ENCODE data around the gene LBHD2.

Gene LBHD2

DNA sequence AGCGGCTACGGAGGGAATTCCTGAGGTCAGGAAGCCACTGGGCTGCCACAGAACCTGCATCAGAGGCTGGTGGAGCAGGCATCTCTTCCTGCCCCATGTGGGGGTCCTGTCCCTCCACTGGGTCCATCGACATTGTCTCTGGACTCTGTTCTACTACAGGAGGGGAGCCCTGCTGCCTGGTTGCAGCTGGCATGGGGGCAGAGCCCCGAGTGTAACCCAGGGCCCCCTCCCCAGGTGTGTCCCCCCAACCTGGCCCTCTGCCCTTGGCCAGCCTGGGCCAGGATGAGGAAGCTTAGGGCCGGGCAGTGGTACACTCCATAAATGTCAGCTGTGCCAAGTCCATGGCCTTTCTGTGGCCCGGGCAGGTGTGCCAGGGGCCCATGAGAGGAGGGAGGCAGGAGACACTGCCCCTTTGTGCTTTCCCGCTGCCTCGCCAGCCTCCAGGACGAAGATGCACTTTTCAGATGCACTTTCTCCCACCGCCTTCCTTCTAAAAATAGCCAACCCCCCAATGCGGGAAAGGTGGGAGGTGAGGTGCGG is 6.5 kb downstream of the LBHD2 start:
- DNase-seq (ENCODE audit: low read depth in 3 of 3, low spot score in 1 of 3), result no peak

GRCh38 chr14:103091041-103091882 is 7.3 kb downstream of the LBHD2 start:
- DNase-seq (ENCODE audit: low read depth in 3 of 3, low spot score in 1 of 3), result peak; percentile 36 to 68 (median 53)

- DNase-seq (ENCODE audit: low read depth in 3 of 3, low spot score in 1 of 3), result no peak
These were observed 7.8 kb downstream of the LBHD2 start for GRCh38 chr14:103091883-103092222.

- DNase-seq (ENCODE audit: low read depth in 3 of 3, low spot score in 1 of 3), result no peak
These were observed 9.9 kb downstream of the LBHD2 start for GRCh38 chr14:103093856-103094405.

GRCh38 chr14:103094406-103095209 is 10.6 kb downstream of the LBHD2 start, which contains the start of gene EXOC3L4:
EXOC3L4 (plus strand) TSS chr14:103094725; CDS start chr14:103100220, 5,495 bp downstream.
- no peak for DNase-seq (ENCODE audit: low read depth in 3 of 3, low spot score in 1 of 3)

DNA sequence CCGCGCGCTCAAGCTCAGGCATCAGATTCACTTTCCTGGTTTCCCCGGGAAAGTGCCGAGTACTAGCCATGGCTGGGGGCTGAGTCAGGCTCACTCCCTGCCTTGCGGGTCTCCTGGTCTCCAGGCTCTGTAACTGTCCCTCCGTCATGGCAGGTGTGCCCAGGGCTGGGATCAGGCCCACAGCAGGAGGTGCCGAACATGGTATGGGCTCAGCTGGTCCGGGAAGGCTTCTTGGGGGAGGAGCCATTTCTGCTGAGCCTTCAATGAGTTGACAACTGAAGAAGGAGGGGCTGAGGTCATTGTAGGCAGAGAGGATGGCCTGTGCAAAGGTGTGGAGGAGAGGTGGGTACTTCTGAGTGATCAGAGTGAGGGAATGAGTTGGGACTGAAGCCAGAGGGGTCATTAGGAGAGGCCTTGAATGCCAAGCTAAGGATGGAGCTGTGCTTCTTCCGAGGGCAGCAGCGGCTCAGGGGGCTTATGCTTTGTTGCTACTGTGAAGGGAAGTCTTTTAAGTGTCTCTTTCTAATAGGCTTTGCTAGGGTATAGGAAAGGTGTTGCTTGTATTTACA is 11.3 kb downstream of the LBHD2 start:
- DNase-seq (ENCODE audit: low read depth in 3 of 3, low spot score in 1 of 3), result no peak

DNA sequence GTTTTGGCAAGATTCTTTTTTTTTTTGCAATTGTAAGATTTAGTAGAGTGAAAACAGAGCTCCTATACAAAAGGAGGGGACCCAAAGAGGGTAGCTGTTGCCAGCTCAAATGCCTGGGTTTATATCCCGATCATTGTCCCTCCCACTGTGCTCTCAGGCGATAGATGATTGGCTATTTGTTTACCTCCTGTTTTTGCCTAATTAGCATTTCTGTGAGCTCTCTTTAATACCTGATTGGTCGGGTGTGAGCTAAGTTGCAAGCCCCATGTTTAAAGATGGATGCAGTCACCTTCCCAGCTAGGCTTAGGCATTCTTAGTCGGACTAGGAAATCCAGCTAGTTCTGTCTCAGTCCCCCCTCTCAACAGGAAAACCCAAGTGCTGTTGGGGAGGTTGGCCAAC is 12.4 kb downstream of the LBHD2 start:
- no peak for DNase-seq (ENCODE audit: low read depth in 3 of 3, low spot score in 1 of 3)

- DNase-seq (ENCODE audit: low read depth in 3 of 3, low spot score in 1 of 3), result no peak
These were observed 13.4 kb downstream of the LBHD2 start for GRCh38 chr14:103097244-103097993.

GRCh38 chr14:103097994-103098957 is 14.3 kb downstream of the LBHD2 start:
- no peak for DNase-seq (ENCODE audit: low read depth in 3 of 3, low spot score in 1 of 3)

- DNase-seq (ENCODE audit: low read depth in 3 of 3, low spot score in 1 of 3), result no peak
These were observed 15.2 kb downstream of the LBHD2 start for GRCh38 chr14:103099081-103099732.

DNA sequence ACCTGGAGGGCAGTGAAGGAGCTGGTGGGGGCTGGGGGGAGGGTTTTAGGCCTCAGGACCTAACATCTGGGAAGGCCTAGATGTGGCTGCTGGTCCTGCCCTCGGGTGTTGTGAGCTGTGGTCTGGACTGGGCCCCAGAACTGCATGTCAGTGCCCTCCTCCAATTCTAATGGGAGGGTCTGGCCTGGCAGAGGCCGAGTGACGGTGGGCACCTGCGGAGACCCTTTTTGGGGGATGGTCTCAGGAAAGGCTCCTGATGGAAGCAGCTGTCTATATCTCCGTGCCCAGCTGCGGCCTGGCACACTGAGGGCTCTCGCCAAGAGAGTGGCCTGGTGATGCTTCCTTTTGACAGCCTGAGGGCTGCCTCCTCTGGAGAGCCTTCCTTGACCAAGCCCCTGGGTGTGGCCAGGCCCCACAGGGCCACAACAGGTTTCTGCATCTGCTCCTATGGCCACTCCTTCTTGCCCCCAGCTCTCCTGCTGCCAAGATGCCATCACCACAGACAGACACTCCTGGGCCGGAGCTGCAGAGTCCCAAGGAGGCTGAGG is 15.8 kb downstream of the LBHD2 start:
- DNase-seq (ENCODE audit: low read depth in 3 of 3, low spot score in 1 of 3), result no peak

DNA sequence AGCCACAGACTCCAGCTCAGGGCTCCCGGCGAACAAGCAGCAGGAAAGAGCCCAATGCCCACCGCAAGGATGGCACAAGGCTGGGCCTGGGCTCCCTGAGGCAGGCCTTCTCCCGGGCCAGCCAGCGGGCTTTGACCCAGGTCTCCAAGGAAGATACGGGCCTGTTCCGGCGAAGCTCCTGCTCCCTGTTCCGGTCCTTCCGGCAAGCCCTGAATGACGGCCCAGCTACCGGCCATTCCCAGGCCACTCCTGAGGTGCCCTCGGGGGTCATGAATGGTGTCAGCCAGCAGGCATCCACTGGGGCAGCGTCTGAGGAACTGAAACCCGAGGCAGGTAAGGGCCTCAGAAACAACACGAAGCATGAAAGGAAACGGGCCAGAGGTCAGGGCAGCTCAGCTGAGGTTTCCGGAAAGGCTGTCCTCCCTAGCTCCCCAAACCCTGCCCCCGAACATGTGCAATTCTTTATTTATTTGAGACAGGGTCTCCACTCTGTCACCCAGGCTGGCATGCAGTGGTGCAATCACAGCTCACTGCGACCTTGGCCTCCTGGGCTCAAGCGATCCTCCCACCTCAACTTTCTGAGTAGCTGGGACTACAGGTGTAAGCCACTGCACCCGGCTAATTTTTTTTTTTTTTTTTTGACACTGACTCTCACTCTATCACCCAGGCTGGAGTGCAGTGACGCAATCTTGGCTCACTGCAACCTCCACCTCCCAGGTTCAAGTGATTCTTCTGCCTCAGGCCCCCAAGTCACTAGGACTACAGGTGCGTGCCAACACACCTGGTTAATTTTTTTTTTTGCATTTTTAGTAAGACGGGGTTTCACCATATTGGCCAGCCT is 16.5 kb downstream of the LBHD2 start:
- DNase-seq (ENCODE audit: low read depth in 3 of 3, low spot score in 1 of 3), result no peak

DNA sequence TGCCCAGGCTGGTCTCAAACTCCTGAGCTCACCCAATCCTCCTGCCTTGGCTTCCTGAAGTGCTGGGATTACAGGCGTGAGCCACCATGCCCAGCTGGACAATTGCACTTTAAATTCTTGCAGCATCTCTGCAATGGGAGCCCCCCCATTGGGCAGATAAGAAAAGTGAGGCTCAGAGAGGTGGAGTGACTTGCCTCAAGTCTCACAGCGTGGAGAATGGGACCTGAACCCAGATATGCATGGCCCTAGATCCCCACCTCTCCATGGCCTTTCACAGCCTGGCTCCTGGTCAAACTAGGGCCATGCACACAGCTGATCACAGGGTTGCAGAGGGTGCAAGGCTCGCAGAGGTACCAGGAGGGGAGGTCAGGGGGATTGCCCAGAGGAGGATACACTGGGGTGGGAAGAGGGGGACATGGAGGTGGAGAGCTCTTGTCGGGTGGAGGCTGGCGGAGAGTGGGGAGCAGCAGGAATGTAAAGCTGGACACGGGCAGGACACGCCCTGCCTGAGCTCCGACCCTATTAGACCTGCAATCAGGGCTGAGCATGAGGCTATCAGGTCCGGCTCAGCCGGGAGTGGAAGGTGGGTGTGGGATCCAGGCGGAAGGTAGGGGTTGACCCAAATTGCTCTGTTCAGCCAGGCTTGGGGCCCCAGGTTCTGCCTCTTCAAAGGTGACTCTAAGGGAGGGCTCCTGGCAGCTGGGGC is 17.4 kb downstream of the LBHD2 start:
- DNase-seq (ENCODE audit: low read depth in 3 of 3, low spot score in 1 of 3), result no peak

GRCh38 chr14:103101963-103102688 is 18.1 kb downstream of the LBHD2 start:
- no peak for DNase-seq (ENCODE audit: low read depth in 3 of 3, low spot score in 1 of 3)

GRCh38 chr14:103102689-103103260 is 18.8 kb downstream of the LBHD2 start:
- no peak for DNase-seq (ENCODE audit: low read depth in 3 of 3, low spot score in 1 of 3)
